SK-N-SH (cell line): ENCODE results near the gene SHC3. TPM values are rescaled to one million over a fixed set of nuclear protein-coding genes. Genes with fewer than 3 reads are reported as not detected.

Experiments used
- CTCF ChIA-PET: fragments of 300-600, 350-600 bp; formaldehyde crosslinking; extraction: SDS; loops from one replicate; lab custom pipeline; 2021; lab: Yijun Ruan, JAX
- POLR2A ChIA-PET: fragments of 350-600 bp; sonication (Branson Sonifier 250); formaldehyde crosslinking; extraction: SDS; loops from one replicate; lab custom pipeline; 2020; ENCODE audit warnings: antibody characterized with exemption, inconsistent platforms; lab: Yijun Ruan, JAX
- DNase-seq: peaks from one replicate; pipeline ENCODE4 v3.0.0; 2012
- H2AFZ ChIP-seq: fragments of 200-600 bp; sonication (generic); 2 replicates; pipeline ENCODE4 v1.8.1; 2016; ENCODE audit warnings: antibody characterized with exemption, mild to moderate bottlenecking, low read depth
- H3F3A ChIP-seq: fragments of 200-600 bp; sonication (generic); replicated peaks from 2 replicates; pipeline ENCODE3; 2016; ENCODE audit warnings: antibody characterized with exemption, mild to moderate bottlenecking; ENCODE audit not compliant: insufficient read depth
- H3K27ac ChIP-seq, 2 experiments: fragments of 200-500 bp in 1 of 2; fragments of 200-600 bp in 1 of 2; sonication (Bioruptor generic) in 1 of 2; sonication (generic), shearing (Covaris generic) in 1 of 2; 2 replicates each; pipeline versions ENCODE4 v1.5.1 to v1.6.1; 2014 to 2016; ENCODE audit warnings: low read depth in 2 of 2, inconsistent platforms in 1 of 2, low read length in 1 of 2, mild to moderate bottlenecking in 1 of 2, mixed read lengths in 1 of 2
- H3K27me3 ChIP-seq: fragments of 200-600 bp; sonication (generic), shearing (Covaris generic); 2 replicates; pipeline ENCODE4 v1.6.1; 2016; ENCODE audit warnings: mixed run types; ENCODE audit not compliant: insufficient read depth
- H3K36me3 ChIP-seq, 2 experiments: fragments of 200-500 bp in 1 of 2; fragments of 200-600 bp in 1 of 2; sonication (Bioruptor generic) in 1 of 2; sonication (generic) in 1 of 2; replicated peaks in 1 of 2; 2 replicates each; pipeline versions ENCODE3 to v1.5.1; 2014 to 2016; ENCODE audit warnings: low read length in 1 of 2, mild to moderate bottlenecking in 1 of 2; ENCODE audit not compliant: insufficient read depth in 2 of 2, control insufficient read depth in 1 of 2
- H3K4me1 ChIP-seq, 2 experiments: fragments of 200-500 bp in 1 of 2; fragments of 200-600 bp in 1 of 2; sonication (Bioruptor generic) in 1 of 2; sonication (generic), shearing (Covaris generic) in 1 of 2; 2 replicates each; pipeline versions ENCODE4 v1.5.1 to v1.6.1; 2014 to 2016; ENCODE audit warnings: low read depth in 1 of 2, low read length in 1 of 2, mixed run types in 1 of 2; ENCODE audit not compliant: insufficient read depth in 2 of 2, control insufficient read depth in 1 of 2
- H3K4me2 ChIP-seq: fragments of 200-600 bp; sonication (generic), shearing (Covaris generic); 2 replicates; pipeline ENCODE4 v1.6.1; 2017; ENCODE audit warnings: mixed run types
- H3K4me3 ChIP-seq, 2 experiments: fragments of 200-500 bp in 1 of 2; fragments of 200-600 bp in 1 of 2; sonication (Bioruptor generic) in 1 of 2; sonication (generic), shearing (Covaris generic) in 1 of 2; 2 replicates each; pipeline versions ENCODE4 v1.5.1 to v1.8.1; 2014 to 2016; ENCODE audit warnings: low read depth in 2 of 2, inconsistent platforms in 1 of 2, low read length in 1 of 2, mild to moderate bottlenecking in 1 of 2, mixed read lengths in 1 of 2, moderate library complexity in 1 of 2
- H3K79me2 ChIP-seq: fragments of 200-600 bp; sonication (generic); 2 replicates; pipeline ENCODE4 v1.8.1; 2017; ENCODE audit warnings: mild to moderate bottlenecking; ENCODE audit not compliant: insufficient read depth
- H3K9ac ChIP-seq: fragments of 200-600 bp; sonication (generic); 2 replicates; pipeline ENCODE4 v1.6.1; 2017; ENCODE audit warnings: mixed run types
- H3K9me2 ChIP-seq: fragments of 200-600 bp; sonication (generic); 2 replicates; pipeline ENCODE4 v1.6.1; 2017; ENCODE audit warnings: mixed run types
- H3K9me3 ChIP-seq: fragments of 200-600 bp; sonication (generic); 2 replicates; pipeline ENCODE4 v1.6.1; 2017; ENCODE audit warnings: mixed run types, mild to moderate bottlenecking, moderate library complexity
- H4K20me1 ChIP-seq: fragments of 200-600 bp; sonication (generic); 2 replicates; pipeline ENCODE4 v1.6.1; 2017; ENCODE audit warnings: mild to moderate bottlenecking, mixed run types; ENCODE audit not compliant: insufficient read depth
- CHD2 ChIP-seq: fragments of 150-350 bp; IDR thresholded peaks from 2 replicates; pipeline ENCODE4 v1.6.1; 2018; ENCODE audit warnings: low read length; ENCODE audit not compliant: partially characterized antibody
- ELF1 ChIP-seq: IDR thresholded peaks from 2 replicates; pipeline ENCODE4 v1.4.0; 2012
- EP300 ChIP-seq, 2 experiments: IDR thresholded peaks; 2 replicates each; pipeline versions ENCODE4 v1.4.0 to v1.6.1; 2012; ENCODE audit warnings: borderline replicate concordance in 1 of 2, low read depth in 1 of 2, low read length in 1 of 2
- EZH2phosphoT487 ChIP-seq: fragments of 200-600 bp; sonication (generic); IDR thresholded peaks from 2 replicates; pipeline ENCODE4 v1.6.1; 2017; ENCODE audit warnings: low read depth, mixed run types, mild to moderate bottlenecking, antibody characterized with exemption, moderate library complexity, borderline replicate concordance
- FOSL2 ChIP-seq: IDR thresholded peaks from 2 replicates; pipeline ENCODE4 v1.4.0; 2012; ENCODE audit warnings: low read depth, mild to moderate bottlenecking, moderate library complexity, borderline replicate concordance
- FOXJ3 ChIP-seq: sonication (generic); formaldehyde crosslinking; IDR thresholded peaks from 2 replicates; pipeline ENCODE4 v1.5.1; 2020; ENCODE audit warnings: mild to moderate bottlenecking, missing genetic modification reagents
- FOXM1 ChIP-seq: IDR thresholded peaks from 2 replicates; pipeline ENCODE4 v1.4.0; 2012; ENCODE audit warnings: low read depth, mild to moderate bottlenecking
- GABPA ChIP-seq: IDR thresholded peaks from 2 replicates; pipeline ENCODE4 v1.4.0; 2012; ENCODE audit warnings: low read depth, mild to moderate bottlenecking
- GATA2 ChIP-seq: sonication (generic); formaldehyde crosslinking; IDR thresholded peaks from 2 replicates; pipeline ENCODE4 v1.5.0; 2020; ENCODE audit warnings: mild to moderate bottlenecking, missing genetic modification reagents
- JUND ChIP-seq: IDR thresholded peaks from 2 replicates; pipeline ENCODE4 v1.4.0; 2012
- MEF2A ChIP-seq: IDR thresholded peaks from 2 replicates; pipeline ENCODE4 v1.4.0; 2012; ENCODE audit warnings: low read depth, borderline replicate concordance
- MXI1 ChIP-seq: IDR thresholded peaks from 2 replicates; pipeline ENCODE4 v1.6.1; 2012; ENCODE audit warnings: mild to moderate bottlenecking, low read depth, low read length, improper control_type of control experiment
- NFIC ChIP-seq: IDR thresholded peaks from 2 replicates; pipeline ENCODE4 v1.4.0; 2012; ENCODE audit warnings: borderline replicate concordance
- POLR2AphosphoS5 ChIP-seq: IDR thresholded peaks from 2 replicates; pipeline ENCODE4 v1.6.1; 2012; ENCODE audit warnings: low read depth, low read length
- RCOR1 ChIP-seq: fragments of 150-350 bp; IDR thresholded peaks from 2 replicates; pipeline ENCODE4 v1.6.1; 2017; ENCODE audit warnings: antibody characterized with exemption, low read length
- RXRA ChIP-seq: IDR thresholded peaks from 2 replicates; pipeline ENCODE4 v1.4.0; 2012; ENCODE audit warnings: low read depth, mild to moderate bottlenecking, borderline replicate concordance
- TAF1 ChIP-seq: IDR thresholded peaks from 2 replicates; pipeline ENCODE4 v1.6.1; 2012; ENCODE audit warnings: low read depth, mild to moderate bottlenecking, low read length, moderate library complexity, borderline replicate concordance
- TCF12 ChIP-seq: IDR thresholded peaks from 2 replicates; pipeline ENCODE4 v1.4.0; 2012
- TEAD4 ChIP-seq: IDR thresholded peaks from 2 replicates; pipeline ENCODE4 v1.4.0; 2012; ENCODE audit warnings: mild to moderate bottlenecking, borderline replicate concordance; ENCODE audit not compliant: insufficient read depth
- WGBS: methylation state at CpG from one replicate; pipeline ENCODE4 v1.1.6; 2017; ENCODE audit warnings: low lambda C conversion rate; 5-methylcytosine and 5-hydroxymethylcytosine counted together
- polyA plus RNA-seq, 3 experiments: library from polyadenylated mRNA; depleted of rRNA; stranded (reverse); fragments of >200 nt; gene quantifications; 2 replicates each; pipeline ENCODE4 v1.2.3, GENCODE V29; 2012
- TF ChIP-seq, protein P1 (sequence below): IDR thresholded peaks from 2 replicates; pipeline ENCODE4; 2012
- TF ChIP-seq, protein P2 (sequence below): fragments of 150-350 bp; IDR thresholded peaks from 2 replicates; pipeline ENCODE4 v1.6.1; 2016; ENCODE audit warnings: mild to moderate bottlenecking, low read depth, low read length
- TF ChIP-seq, protein P3 (sequence below): fragments of 200-600 bp; sonication (generic); IDR thresholded peaks from 2 replicates; pipeline ENCODE4 v1.6.1; 2017; ENCODE audit warnings: antibody characterized with exemption, mild to moderate bottlenecking, moderate library complexity
- TF ChIP-seq, protein P4 (sequence below): IDR thresholded peaks from 2 replicates; pipeline ENCODE4 v1.4.0; 2012; ENCODE audit warnings: low read depth, borderline replicate concordance
- TF ChIP-seq, protein P5 (sequence below): IDR thresholded peaks from 2 replicates; pipeline ENCODE4 v1.4.0; 2012; ENCODE audit warnings: low read depth

Gene SHC3
- polyA plus RNA-seq, 1 of the 3 experiments (the other 2 are of a cell fraction): 3.2 TPM

DNA sequence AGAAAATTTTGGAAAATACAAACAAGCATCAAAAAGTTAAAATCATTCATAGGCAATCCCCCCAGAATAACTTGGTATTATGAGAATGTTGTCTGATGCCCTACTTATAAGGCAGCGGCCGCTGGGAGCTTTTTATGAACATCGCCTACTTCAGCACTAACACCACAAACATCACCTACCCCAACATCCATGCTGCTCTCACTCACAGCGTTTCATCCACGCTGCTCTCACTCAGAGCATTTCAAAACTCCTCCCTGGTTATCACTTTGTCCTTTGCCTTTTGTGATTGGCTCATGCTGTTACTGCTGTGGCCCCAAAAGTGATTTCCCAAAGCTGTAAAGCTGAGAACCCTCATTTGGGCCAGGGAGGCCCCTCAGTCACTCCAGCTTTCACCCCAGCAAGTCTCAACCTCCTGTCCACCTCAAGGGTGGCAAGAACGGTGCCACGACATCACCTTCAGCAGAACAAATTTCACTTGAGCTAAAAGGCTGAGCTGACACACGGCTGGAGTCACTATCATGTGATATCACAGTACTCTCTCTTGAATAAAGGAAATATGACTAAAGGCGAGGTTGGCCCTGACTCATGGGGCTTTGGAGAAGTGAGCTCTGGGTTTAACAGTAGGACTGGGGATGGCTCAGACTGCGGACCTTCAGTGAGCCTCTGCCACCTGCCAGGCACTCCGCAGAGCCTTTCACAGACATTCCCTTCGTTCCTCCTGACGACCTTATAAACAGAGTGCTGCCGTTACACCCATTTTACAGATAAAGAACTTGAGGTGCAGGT is 25.2 kb downstream of the SHC3 start:
- Histone ChIP-seq H3K4me3 (peak overlapping the region in 1 of 2 experiments; percentile 31; a peak in 1 of 4 replicates), H3K27me3 (no peaks in the 10 kb centered on the region), H3K9me2 (no peaks in the 10 kb centered on the region), H2AFZ (peak overlapping the region; percentile 73; the same call in 1 of the 2 replicates), H3K79me2 (peaks cover 88% of the 10 kb centered on the region), H3K27ac (peak overlapping the region in 1 of 2 experiments; percentile 96; a peak in 3 of 4 replicates), H3K4me1 (peaks cover 3 to 23% of the 10 kb centered on the region in 2 experiments), H4K20me1 (no peaks in the 10 kb centered on the region), H3K4me2 (peak overlapping the region; percentile 72), H3F3A (peaks cover 39% of the 10 kb centered on the region), H3K9me3 (no peaks in the 10 kb centered on the region), H3K9ac (peak overlapping the region; percentile 66; the same call in 1 of the 2 replicates), H3K36me3 (peaks cover 0 to 10% of the 10 kb centered on the region in 2 experiments)
- WGBS: 48% methylated on average over 14 of the region's 14 CpGs
- DNase-seq: no peak
- ChIA-PET POLR2A (no interaction called here), CTCF (interaction anchor here (0.7 kb wide), 1 partner anchor 605 kb away, joined by 4 read pairs; no protein-coding TSS in a partner anchor)
- peak; percentile 31; the same call in 1 of the 2 replicates for TF ChIP-seq POLR2AphosphoS5
- TF ChIP-seq, protein P1, sequence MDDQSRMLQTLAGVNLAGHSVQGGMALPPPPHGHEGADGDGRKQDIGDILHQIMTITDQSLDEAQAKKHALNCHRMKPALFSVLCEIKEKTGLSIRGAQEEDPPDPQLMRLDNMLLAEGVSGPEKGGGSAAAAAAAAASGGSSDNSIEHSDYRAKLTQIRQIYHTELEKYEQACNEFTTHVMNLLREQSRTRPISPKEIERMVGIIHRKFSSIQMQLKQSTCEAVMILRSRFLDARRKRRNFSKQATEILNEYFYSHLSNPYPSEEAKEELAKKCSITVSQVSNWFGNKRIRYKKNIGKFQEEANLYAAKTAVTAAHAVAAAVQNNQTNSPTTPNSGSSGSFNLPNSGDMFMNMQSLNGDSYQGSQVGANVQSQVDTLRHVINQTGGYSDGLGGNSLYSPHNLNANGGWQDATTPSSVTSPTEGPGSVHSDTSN: peak; percentile 57
- peak; percentile 64 for TF ChIP-seq JUND
- TF ChIP-seq CHD2: no peak
- no peak for TF ChIP-seq GABPA
- TF ChIP-seq, protein P2, sequence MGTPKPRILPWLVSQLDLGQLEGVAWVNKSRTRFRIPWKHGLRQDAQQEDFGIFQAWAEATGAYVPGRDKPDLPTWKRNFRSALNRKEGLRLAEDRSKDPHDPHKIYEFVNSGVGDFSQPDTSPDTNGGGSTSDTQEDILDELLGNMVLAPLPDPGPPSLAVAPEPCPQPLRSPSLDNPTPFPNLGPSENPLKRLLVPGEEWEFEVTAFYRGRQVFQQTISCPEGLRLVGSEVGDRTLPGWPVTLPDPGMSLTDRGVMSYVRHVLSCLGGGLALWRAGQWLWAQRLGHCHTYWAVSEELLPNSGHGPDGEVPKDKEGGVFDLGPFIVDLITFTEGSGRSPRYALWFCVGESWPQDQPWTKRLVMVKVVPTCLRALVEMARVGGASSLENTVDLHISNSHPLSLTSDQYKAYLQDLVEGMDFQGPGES: no peak
- no peak for TF ChIP-seq ELF1
- peak; percentile 69 for TF ChIP-seq TCF12
- TF ChIP-seq, protein P3, sequence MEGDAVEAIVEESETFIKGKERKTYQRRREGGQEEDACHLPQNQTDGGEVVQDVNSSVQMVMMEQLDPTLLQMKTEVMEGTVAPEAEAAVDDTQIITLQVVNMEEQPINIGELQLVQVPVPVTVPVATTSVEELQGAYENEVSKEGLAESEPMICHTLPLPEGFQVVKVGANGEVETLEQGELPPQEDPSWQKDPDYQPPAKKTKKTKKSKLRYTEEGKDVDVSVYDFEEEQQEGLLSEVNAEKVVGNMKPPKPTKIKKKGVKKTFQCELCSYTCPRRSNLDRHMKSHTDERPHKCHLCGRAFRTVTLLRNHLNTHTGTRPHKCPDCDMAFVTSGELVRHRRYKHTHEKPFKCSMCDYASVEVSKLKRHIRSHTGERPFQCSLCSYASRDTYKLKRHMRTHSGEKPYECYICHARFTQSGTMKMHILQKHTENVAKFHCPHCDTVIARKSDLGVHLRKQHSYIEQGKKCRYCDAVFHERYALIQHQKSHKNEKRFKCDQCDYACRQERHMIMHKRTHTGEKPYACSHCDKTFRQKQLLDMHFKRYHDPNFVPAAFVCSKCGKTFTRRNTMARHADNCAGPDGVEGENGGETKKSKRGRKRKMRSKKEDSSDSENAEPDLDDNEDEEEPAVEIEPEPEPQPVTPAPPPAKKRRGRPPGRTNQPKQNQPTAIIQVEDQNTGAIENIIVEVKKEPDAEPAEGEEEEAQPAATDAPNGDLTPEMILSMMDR: no peak
- no peak for TF ChIP-seq RCOR1
- TF ChIP-seq MEF2A: no peak
- no peak for TF ChIP-seq FOXM1
- TF ChIP-seq TAF1: peak; percentile 59; the same call in 1 of the 2 replicates
- TF ChIP-seq EP300 (IDR thresholded peaks at IDR 0.05; ENCODE audit: borderline replicate concordance in 1 of 2, low read depth in 1 of 2, low read length in 1 of 2): peak in 1 of 2 experiments; percentile 59; a peak in 1 of 4 replicates
- no peak for TF ChIP-seq NFIC
- TF ChIP-seq, protein P4, sequence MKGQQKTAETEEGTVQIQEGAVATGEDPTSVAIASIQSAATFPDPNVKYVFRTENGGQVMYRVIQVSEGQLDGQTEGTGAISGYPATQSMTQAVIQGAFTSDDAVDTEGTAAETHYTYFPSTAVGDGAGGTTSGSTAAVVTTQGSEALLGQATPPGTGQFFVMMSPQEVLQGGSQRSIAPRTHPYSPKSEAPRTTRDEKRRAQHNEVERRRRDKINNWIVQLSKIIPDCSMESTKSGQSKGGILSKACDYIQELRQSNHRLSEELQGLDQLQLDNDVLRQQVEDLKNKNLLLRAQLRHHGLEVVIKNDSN: peak; percentile 58; the same call in 1 of the 2 replicates
- no peak for TF ChIP-seq GATA2 (CRISPR knock-in tag)
- no peak for TF ChIP-seq EZH2phosphoT487
- TF ChIP-seq RXRA: no peak
- TF ChIP-seq, protein P5, sequence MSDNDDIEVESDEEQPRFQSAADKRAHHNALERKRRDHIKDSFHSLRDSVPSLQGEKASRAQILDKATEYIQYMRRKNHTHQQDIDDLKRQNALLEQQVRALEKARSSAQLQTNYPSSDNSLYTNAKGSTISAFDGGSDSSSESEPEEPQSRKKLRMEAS: peak; percentile 82
- TF ChIP-seq FOXJ3 (CRISPR knock-in tag): no peak
- no peak for TF ChIP-seq MXI1
- no peak for TF ChIP-seq TEAD4
- TF ChIP-seq FOSL2: peak; percentile 66; the same call in 1 of the 2 replicates
